Prostate gland (tissue), 2 donors: ENCODE data around the gene RASGRF2. TPM values are rescaled to one million over a fixed set of nuclear protein-coding genes. Genes with fewer than 3 reads are reported as not detected.

Experiments
- DNase-seq: peaks from one replicate; pipeline ENCODE4 v3.0.0-alpha.2; 2019; ENCODE audit warnings: low spot score
- H3K27ac ChIP-seq, 2 donors: fragments of 200-600 bp; sonication (generic); 2 replicates each; pipeline ENCODE4 v1.5.1; 2017 to 2019
- H3K27me3 ChIP-seq: fragments of 200-600 bp; sonication (generic); replicated peaks from 2 replicates; pipeline ENCODE4 v1.5.1; 2019; ENCODE audit not compliant: insufficient read depth
- H3K36me3 ChIP-seq, 2 donors: fragments of 200-600 bp; sonication (generic); 1 replicate in 1 of 2; 2 replicates in 1 of 2; pipeline versions ENCODE4 v1.5.1 to v1.8.1; 2017 to 2019
- H3K4me1 ChIP-seq: fragments of 200-600 bp; sonication (generic); replicated peaks from 2 replicates; pipeline ENCODE4 v1.5.1; 2019
- H3K4me3 ChIP-seq, 2 donors: fragments of 200-600 bp; sonication (generic); 2 replicates each; pipeline ENCODE4 v1.5.1; 2017 to 2019
- H3K9me3 ChIP-seq: fragments of 200-600 bp; sonication (generic); 2 replicates; pipeline ENCODE4 v1.5.1; 2017
- POLR2A ChIP-seq: fragments of 450-650 bp; IDR thresholded peaks from one replicate; pipeline ENCODE4 v1.6.1; 2016; ENCODE audit warnings: antibody characterized with exemption, mild to moderate bottlenecking
- POLR2AphosphoS5 ChIP-seq: sonication (generic); formaldehyde crosslinking; IDR thresholded peaks from one replicate; pipeline ENCODE4 v1.6.1; 2017; ENCODE audit warnings: antibody characterized with exemption
- WGBS: methylation state at CpG from one replicate; pipeline ENCODE4 v1.1.5; 2018; 5-methylcytosine and 5-hydroxymethylcytosine counted together
- intact Hi-C: fragments of 100-400 bp; cut with DNase I; formaldehyde crosslinking; loops from one replicate; pipeline ENCODE4 v1.14.2; 2022
- total RNA-seq, 2 donors: library from RNA; depleted of rRNA; stranded (reverse); fragments of >200 nt; gene quantifications; one replicate each; pipeline ENCODE4 v1.1.0, GENCODE V29; 2016
- TF ChIP-seq, protein P1 (sequence below), 4 experiments: fragments of 200-600 bp in 2 of 4; fragments of 450-650 bp in 2 of 4; sonication (generic) in 2 of 4; IDR thresholded peaks; 1 replicate in 3 of 4; 2 replicates in 1 of 4; pipeline ENCODE4 v1.5.1; 2016 to 2019; ENCODE audit warnings: antibody characterized with exemption in 4 of 4, mild to moderate bottlenecking in 2 of 4, moderate library complexity in 2 of 4

Gene RASGRF2
- total RNA-seq, 2 donors from 2014 or later: 3.0 to 7.6 TPM

DNA sequence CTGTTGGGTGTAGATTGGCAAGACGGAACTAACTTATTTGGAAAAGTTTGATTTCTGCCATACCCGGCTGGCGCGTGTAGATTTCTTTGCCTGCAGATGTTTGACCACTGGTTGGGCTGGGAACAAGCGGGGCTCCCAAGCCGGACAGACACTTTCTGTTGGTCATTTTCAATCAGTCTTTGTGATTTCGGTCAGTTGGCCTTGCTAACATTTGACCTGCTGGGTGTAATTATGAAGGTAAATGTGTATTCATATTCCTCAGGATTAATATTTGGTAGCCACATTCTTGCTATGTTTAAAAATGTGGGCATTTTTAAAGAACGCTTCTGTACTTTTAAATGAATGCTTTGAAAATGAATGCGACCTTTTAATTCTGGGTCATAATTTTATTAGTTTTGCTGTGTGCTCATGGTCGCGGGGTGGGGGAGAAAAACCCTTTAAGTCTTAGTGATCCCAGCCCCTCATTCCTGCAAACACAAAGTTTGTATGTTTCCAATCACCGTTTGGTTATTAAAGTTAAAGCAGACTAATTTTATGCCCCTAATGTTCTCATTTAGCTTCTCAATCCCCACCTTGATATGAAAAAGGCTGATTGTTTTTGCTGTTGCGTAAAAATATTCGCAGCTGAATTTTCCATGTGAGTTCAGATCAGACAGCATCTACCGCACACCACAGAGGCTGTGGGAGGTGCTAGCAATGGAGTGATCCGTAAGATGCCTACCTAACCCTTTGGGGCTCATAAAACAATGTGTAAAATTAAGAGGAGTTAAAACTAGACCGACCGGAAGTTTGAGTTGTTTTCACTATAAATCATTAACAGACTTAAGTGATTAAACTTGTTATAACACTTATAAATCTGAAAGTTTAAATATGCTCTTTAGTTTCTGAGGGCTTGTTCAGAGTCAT lies 1.5 kb downstream of the RASGRF2 start:
- Histone ChIP-seq H3K4me1 (no peaks in the 10 kb centered on the region), H3K27ac (peak overlapping the region; percentile 76), H3K36me3 (no peaks in the 10 kb centered on the region), H3K4me3 (peak overlapping the region; percentile 46 to 47), H3K27me3 (no peaks in the 10 kb centered on the region), H3K9me3 (no peaks in the 10 kb centered on the region)
- 29% methylated on average over 18 of the region's 18 CpGs for WGBS
- intact Hi-C loops: loop anchor here (5.0 kb wide), 1 partner anchor 236 kb away; no protein-coding TSS in a partner anchor
- TF ChIP-seq POLR2AphosphoS5: no peak
- no peak for TF ChIP-seq POLR2A
- no peak for DNase-seq

DNA sequence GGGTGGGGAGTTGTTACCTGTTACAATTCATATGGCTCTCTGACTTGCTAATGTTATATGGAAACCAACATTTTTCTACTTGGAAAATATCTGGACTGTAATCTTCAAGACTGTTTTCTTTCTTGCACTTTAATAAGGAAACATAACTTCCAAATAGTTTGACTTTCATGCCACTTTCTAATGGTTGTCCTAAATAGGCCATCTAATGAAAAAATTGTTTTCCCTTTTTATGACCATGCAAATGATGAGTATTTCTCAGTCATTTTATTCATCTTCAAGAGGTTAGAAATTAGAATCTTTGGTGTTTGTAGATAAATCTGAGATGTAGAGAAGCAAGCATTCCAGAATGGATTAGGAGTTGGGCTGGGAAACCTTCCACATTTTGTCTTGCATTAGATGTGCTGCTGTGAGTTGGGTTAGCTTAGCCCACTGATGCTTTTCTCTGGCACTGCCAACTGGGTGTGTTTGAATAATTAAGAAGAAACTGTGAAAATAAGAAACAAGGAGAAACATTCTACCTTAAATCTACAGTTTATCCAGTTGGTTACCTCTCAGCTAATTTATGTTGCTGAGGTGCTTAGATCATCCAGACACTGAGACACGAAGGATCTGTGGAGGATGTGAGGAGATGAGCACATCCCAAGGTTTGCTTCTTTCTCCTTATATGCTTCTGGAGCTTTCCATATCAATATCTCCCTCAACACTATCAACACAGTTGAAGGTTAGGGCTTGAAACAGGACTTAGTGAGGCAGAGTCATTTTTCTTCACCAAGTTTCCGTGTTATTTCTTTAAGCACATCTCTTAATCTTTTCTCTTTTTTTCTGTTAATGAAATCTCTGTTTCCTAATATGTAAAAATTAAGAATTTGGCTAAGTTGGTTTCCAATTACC lies 2.7 kb downstream of the RASGRF2 start:
- DNase-seq: no peak
- Histone ChIP-seq H3K36me3 (no peaks in the 10 kb centered on the region), H3K4me1 (no peaks in the 10 kb centered on the region), H3K9me3 (no peaks in the 10 kb centered on the region), H3K27ac (peak overlapping the region in 1 of 2 donors; percentile 34), H3K27me3 (no peaks in the 10 kb centered on the region), H3K4me3 (no peak overlapping the region)
- TF ChIP-seq POLR2A: no peak
- TF ChIP-seq, protein P1, sequence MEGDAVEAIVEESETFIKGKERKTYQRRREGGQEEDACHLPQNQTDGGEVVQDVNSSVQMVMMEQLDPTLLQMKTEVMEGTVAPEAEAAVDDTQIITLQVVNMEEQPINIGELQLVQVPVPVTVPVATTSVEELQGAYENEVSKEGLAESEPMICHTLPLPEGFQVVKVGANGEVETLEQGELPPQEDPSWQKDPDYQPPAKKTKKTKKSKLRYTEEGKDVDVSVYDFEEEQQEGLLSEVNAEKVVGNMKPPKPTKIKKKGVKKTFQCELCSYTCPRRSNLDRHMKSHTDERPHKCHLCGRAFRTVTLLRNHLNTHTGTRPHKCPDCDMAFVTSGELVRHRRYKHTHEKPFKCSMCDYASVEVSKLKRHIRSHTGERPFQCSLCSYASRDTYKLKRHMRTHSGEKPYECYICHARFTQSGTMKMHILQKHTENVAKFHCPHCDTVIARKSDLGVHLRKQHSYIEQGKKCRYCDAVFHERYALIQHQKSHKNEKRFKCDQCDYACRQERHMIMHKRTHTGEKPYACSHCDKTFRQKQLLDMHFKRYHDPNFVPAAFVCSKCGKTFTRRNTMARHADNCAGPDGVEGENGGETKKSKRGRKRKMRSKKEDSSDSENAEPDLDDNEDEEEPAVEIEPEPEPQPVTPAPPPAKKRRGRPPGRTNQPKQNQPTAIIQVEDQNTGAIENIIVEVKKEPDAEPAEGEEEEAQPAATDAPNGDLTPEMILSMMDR (IDR thresholded peaks at IDR 0.05): no peak
- TF ChIP-seq POLR2AphosphoS5: no peak
- 71% methylated on average over 2 of the region's 2 CpGs for WGBS
- intact Hi-C loops: loop anchor here (5.0 kb wide), 1 partner anchor 234 kb away; no protein-coding TSS in a partner anchor

DNA sequence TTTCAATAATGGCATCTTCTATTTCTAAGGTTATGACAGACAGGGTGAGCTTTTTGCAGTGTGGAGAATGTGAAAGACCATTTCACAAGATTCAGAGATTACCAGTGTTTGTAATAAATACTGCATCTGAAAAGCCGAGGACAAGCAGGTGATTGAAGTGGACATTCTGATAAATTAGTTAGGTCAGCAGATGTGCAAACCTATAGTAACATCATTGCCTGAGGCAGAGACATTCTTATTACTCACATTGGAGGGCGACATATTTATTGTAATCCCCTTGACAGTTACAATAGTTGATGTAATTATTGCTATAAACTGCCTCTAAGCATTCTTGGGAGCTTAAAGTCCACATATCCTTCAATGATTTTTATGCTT lies 3.3 kb downstream of the RASGRF2 start:
- H3K4me1 ChIP-seq: no peaks in the 10 kb centered on the region
- H3K9me3 ChIP-seq: no peaks in the 10 kb centered on the region
- intact Hi-C loops: loop anchor here (5.0 kb wide), 1 partner anchor 234 kb away; no protein-coding TSS in a partner anchor
- WGBS: 60% methylated on average over 2 of the region's 2 CpGs
- TF ChIP-seq, protein P1 (IDR thresholded peaks at IDR 0.05): no peak
- TF ChIP-seq POLR2AphosphoS5 (no peak), POLR2A (no peak)
- DNase-seq: no peak
- H3K27ac ChIP-seq: no peak overlapping the region
- H3K27me3 ChIP-seq: no peaks in the 10 kb centered on the region
- H3K4me3 ChIP-seq: no peak overlapping the region
- H3K36me3 ChIP-seq: no peaks in the 10 kb centered on the region

DNA sequence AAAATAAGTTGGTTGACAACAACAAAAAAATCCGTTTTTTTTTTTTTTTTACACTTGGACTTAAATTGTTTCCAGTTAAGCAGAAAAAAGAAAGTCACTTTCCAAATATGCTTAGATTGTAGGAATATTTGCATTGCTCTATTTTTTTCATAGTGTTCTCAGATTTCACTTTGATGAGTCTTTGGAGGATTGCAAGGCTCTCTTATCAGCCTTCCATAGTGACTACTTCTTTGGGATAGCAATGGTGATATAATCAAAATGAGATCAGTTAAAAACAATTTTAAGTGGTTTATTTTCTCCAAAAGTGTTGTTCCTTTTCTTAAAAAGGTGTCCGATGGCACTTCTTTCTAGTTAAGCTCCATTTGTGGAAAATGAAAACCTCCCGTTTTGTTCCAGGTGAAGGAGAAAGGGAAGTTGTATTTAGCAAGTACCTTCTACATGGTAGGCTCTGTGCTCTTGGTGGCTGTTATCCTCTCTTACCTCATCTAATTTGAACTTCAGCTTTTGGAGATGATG lies 3.9 kb downstream of the RASGRF2 start:
- TF ChIP-seq, protein P1 (IDR thresholded peaks at IDR 0.05): no peak
- TF ChIP-seq POLR2A (no peak), POLR2AphosphoS5 (no peak)
- no peak overlapping the region for H3K4me3 ChIP-seq
- no peaks in the 10 kb centered on the region for H3K36me3 ChIP-seq
- H3K4me1 ChIP-seq: no peaks in the 10 kb centered on the region
- 47% methylated on average over 3 of the region's 3 CpGs for WGBS
- H3K27me3 ChIP-seq: no peaks in the 10 kb centered on the region
- no peak for DNase-seq
- H3K9me3 ChIP-seq: no peaks in the 10 kb centered on the region
- H3K27ac ChIP-seq: no peak overlapping the region
- intact Hi-C loops: loop anchor here (5.0 kb wide), 1 partner anchor 233 kb away; no protein-coding TSS in a partner anchor

DNA sequence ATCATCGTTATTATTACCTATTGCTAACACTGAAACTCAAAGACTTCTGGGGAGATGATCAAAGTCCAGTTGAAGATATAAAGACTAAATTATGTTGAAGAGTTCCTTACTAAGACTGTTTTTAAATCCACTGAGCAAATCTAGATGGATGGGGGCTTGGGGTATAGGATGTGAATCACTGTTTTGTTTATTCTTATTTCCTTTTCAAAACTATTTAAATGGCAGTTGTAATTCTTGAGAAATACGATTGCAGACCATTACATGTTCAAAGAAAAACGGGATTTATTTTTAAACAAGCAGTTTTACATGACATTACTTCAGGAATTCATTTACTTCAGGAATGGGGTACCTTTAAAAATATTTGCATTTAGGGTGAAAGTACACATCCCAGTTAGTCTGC lies 4.3 kb downstream of the RASGRF2 start:
- intact Hi-C loops: loop anchor here (5.0 kb wide), 1 partner anchor 233 kb away; no protein-coding TSS in a partner anchor
- DNase-seq: no peak
- Histone ChIP-seq H3K27me3 (no peaks in the 10 kb centered on the region), H3K4me1 (no peaks in the 10 kb centered on the region), H3K4me3 (no peak overlapping the region), H3K36me3 (no peaks in the 10 kb centered on the region), H3K27ac (no peak overlapping the region), H3K9me3 (no peaks in the 10 kb centered on the region)
- 49% methylated on average over 3 of the region's 3 CpGs for WGBS
- TF ChIP-seq POLR2A (no peak), POLR2AphosphoS5 (no peak)
- TF ChIP-seq, protein P1 (IDR thresholded peaks at IDR 0.05): no peak
